T-helper 17 cell (primary cell): ENCODE data around the gene ADCY1. TPM values are rescaled to one million over a fixed set of nuclear protein-coding genes. Genes with fewer than 3 reads are reported as not detected.

Experiments used
- ATAC-seq: fragments of 150-1000 bp; cut with Tn5 transposase; 2 replicates; pipeline ENCODE4 v1.10.0; 2021; ENCODE audit warnings: mild to moderate bottlenecking, moderate library complexity
- DNase-seq, 3 donors: peaks; one replicate each; pipeline versions ENCODE4 v3.0.0 to v3.0.0-alpha.2; 2020 to 2021
- H3K9me3 ChIP-seq: one replicate; pipeline ENCODE4 v1.7.0; 2013; ENCODE audit warnings: low read length, mild to moderate bottlenecking; ENCODE audit not compliant: control insufficient read depth, poor library complexity, severe bottlenecking
- H3K27ac Mint-ChIP-seq: one replicate; pipeline ENCODE4 v1.8.0; 2022; ENCODE audit warnings: mild to moderate bottlenecking, moderate library complexity, mixed read lengths
- H3K27me3 Mint-ChIP-seq: one replicate; pipeline ENCODE4 v1.8.0; 2022; ENCODE audit warnings: mixed read lengths
- H3K36me3 Mint-ChIP-seq: one replicate; pipeline ENCODE4 v1.8.0; 2022; ENCODE audit warnings: low read depth, mixed read lengths
- H3K4me1 Mint-ChIP-seq: one replicate; pipeline ENCODE4 v1.8.0; 2022; ENCODE audit warnings: mild to moderate bottlenecking, mixed read lengths
- H3K4me3 Mint-ChIP-seq: one replicate; pipeline ENCODE4 v1.8.0; 2022; ENCODE audit warnings: mild to moderate bottlenecking, moderate library complexity, mixed read lengths
- total RNA-seq, 4 donors: library from RNA in 2 of 4; stranded (reverse) in 2 of 4; gene quantifications; one replicate each; pipeline ENCODE4 v1.2.3 and lab custom pipeline; 2022 to 2026

The ADCY1 gene
- total RNA-seq, 2 donors from 2014 or later: not detected

DNA sequence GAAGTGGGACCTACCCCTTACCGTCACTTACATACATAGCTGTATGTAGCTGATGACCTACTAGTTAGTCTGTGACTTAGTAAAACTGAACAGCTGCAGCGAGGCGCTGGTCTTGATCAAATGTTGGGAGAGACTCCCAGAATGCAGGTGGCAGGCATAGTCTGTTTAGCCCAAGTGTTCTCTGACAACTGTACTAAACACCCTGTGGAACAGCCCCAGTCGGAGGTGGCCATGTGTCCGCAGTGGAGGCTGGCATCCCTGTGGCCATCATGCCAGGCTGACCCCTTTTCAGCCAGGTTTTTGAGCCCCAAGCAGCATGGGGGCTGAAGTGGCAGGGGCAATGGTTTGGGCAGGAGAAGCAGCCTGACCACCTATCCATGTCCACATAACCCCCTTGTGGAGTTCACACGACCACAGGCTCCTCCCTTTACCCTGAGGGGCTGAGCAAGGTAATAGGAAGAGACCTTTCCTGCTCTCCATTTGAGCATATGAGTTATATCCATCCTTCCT, 7.2 kb downstream of the ADCY1 start:
- no peaks in the 10 kb centered on the region for H3K36me3 Mint-ChIP-seq
- no peaks in the 10 kb centered on the region for H3K9me3 ChIP-seq
- ATAC-seq: no peak
- DNase-seq: no peak
- H3K4me1 Mint-ChIP-seq: no peaks in the 10 kb centered on the region
- no peak overlapping the region for H3K27ac Mint-ChIP-seq
- H3K27me3 Mint-ChIP-seq: peaks cover 5% of the 10 kb centered on the region
- no peak overlapping the region for H3K4me3 Mint-ChIP-seq

GRCh38 chr7:45582136-45582749, 8.1 kb downstream of the ADCY1 start:
- DNase-seq (no peak), ATAC-seq (no peak)
- Mint-ChIP-seq H3K27ac (no peak overlapping the region), H3K27me3 (peaks cover 7% of the 10 kb centered on the region), H3K4me3 (no peak overlapping the region), H3K4me1 (no peaks in the 10 kb centered on the region), H3K36me3 (no peaks in the 10 kb centered on the region)
- no peaks in the 10 kb centered on the region for H3K9me3 ChIP-seq

GRCh38 chr7:45582868-45583277, 8.7 kb downstream of the ADCY1 start:
- Mint-ChIP-seq H3K27ac (no peak overlapping the region), H3K4me3 (no peak overlapping the region), H3K4me1 (no peaks in the 10 kb centered on the region), H3K36me3 (no peaks in the 10 kb centered on the region), H3K27me3 (peaks cover 13% of the 10 kb centered on the region)
- H3K9me3 ChIP-seq: no peaks in the 10 kb centered on the region
- peak in 1 of 3 donors; percentile 1 for DNase-seq
- no peak for ATAC-seq

- DNase-seq (no peak), ATAC-seq (no peak)
- H3K27ac Mint-ChIP-seq: no peak overlapping the region
- no peaks in the 10 kb centered on the region for H3K36me3 Mint-ChIP-seq
- no peaks in the 10 kb centered on the region for H3K9me3 ChIP-seq
- no peak overlapping the region for H3K4me3 Mint-ChIP-seq
- peaks cover 13% of the 10 kb centered on the region for H3K27me3 Mint-ChIP-seq
- H3K4me1 Mint-ChIP-seq: no peaks in the 10 kb centered on the region
Measured at GRCh38 chr7:45583296-45583695, 9.1 kb downstream of the ADCY1 start.

DNA sequence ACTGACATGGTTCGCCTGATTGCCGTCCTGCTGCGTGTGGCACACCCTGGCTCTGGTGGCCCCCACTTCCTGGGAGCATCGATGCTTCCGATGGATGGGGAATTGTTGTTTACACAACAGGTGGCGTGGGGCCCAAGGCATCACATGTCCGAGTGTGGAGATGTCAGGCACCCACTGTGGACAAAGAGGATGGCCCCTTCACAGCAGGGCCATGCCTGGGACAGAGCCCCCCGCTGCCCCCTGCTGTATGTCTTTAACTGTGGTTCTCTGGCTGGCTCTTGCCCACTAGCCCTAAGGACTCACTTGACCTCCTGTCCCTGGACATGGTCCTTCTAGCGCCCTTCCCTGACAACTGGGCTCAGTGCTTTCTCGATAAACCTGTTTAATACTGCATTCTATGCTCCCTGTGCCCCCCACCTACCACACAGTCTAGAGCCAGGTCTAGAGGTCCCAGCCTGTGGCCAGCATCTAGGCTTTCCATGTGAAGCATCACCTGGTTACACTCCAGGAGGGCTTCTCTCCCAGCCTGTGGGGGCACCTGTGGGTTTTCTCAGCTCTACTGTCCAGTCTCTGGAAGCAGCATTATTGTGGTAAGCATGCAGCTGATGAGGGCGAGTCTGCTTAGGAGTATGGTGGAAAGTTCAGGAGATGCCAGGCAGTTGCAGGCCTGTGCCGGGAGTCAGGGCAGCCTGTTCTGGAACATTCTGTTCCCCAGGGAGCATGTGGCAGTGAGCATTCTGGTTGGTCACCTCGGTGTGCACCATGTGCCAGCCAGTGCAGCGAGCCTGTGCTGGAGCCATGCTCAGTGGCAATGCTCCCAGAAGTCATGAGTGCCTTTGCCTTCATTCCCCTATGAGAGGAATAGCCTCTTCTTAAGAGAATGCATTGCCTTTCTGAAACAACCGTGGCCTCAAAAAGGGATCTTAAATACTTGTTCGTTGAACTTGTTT, 10.4 kb downstream of the ADCY1 start:
- no peaks in the 10 kb centered on the region for H3K9me3 ChIP-seq
- no peak for ATAC-seq
- Mint-ChIP-seq H3K4me3 (no peak overlapping the region), H3K36me3 (no peaks in the 10 kb centered on the region), H3K27me3 (peaks cover 13% of the 10 kb centered on the region), H3K4me1 (no peaks in the 10 kb centered on the region), H3K27ac (no peak overlapping the region)
- DNase-seq: peak in 1 of 3 donors; percentile 2

- Mint-ChIP-seq H3K36me3 (no peaks in the 10 kb centered on the region), H3K4me1 (no peaks in the 10 kb centered on the region), H3K4me3 (no peak overlapping the region), H3K27me3 (peaks cover 24% of the 10 kb centered on the region), H3K27ac (no peak overlapping the region)
- DNase-seq: no peak
- ATAC-seq: no peak
- no peaks in the 10 kb centered on the region for H3K9me3 ChIP-seq
Measured at GRCh38 chr7:45585628-45586027, 11.5 kb downstream of the ADCY1 start.

DNA sequence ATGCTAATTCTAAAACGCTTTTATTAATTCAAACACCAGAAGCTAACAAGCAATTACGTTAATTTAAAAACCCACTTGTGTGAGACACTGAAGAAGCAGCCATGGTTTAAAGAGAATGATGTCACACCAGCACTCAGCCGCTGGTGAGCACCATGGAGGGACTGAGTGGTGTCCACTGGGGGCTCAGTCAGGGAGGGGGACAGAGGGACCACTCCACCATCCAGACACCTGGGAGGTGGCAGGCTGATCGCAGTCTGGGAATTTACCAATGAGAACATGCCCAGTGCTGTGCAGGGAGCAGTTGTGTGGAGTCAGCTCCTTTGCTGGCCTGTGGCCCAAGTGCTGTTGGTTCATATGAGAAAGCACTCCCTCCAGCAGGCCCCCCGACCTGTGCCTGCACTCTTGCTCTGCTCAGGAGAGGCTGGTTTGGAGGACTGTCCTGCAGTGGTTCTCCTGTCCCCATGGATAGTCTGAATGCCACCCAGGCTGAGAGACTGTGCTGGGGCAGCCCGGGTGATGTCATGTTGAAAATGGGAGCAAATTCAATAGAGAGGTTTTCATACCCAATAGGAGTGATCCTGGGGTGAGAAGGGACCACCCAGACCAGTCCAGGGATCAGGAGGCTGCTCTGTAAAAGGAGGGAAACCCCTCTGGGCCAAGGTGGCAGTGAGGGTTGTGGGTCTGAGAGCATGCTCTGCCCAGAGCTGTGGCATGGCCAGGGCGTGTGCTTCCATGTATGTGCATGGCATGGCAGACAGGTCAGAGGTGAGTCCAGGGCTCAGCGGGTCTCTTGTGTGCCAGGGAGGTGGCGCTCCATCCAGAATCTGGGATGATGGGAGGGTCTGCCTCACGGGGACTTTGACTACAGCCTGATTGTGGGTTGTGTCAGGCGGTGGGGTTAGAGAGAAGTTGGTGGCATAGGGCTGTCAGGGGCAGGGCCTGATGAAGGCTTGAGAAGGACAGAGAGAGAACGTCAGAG, 12.7 kb downstream of the ADCY1 start:
- H3K9me3 ChIP-seq: no peaks in the 10 kb centered on the region
- Mint-ChIP-seq H3K27me3 (peaks cover 35% of the 10 kb centered on the region), H3K36me3 (no peaks in the 10 kb centered on the region), H3K27ac (no peak overlapping the region), H3K4me3 (no peak overlapping the region), H3K4me1 (no peaks in the 10 kb centered on the region)
- ATAC-seq: no peak
- no peak for DNase-seq

- Mint-ChIP-seq H3K27ac (no peak overlapping the region), H3K36me3 (no peaks in the 10 kb centered on the region), H3K4me1 (no peaks in the 10 kb centered on the region), H3K27me3 (peaks cover 41% of the 10 kb centered on the region), H3K4me3 (no peak overlapping the region)
- H3K9me3 ChIP-seq: no peaks in the 10 kb centered on the region
- no peak for DNase-seq
- ATAC-seq: no peak
Measured at GRCh38 chr7:45588466-45588865, 14.3 kb downstream of the ADCY1 start.

- H3K9me3 ChIP-seq: no peaks in the 10 kb centered on the region
- H3K27me3 Mint-ChIP-seq: peaks cover 46% of the 10 kb centered on the region
- peaks cover 2% of the 10 kb centered on the region for H3K36me3 Mint-ChIP-seq
- DNase-seq (no peak), ATAC-seq (no peak)
- no peak overlapping the region for H3K4me3 Mint-ChIP-seq
- no peak overlapping the region for H3K27ac Mint-ChIP-seq
- no peaks in the 10 kb centered on the region for H3K4me1 Mint-ChIP-seq
Measured at GRCh38 chr7:45589061-45589460, 14.9 kb downstream of the ADCY1 start.

DNA sequence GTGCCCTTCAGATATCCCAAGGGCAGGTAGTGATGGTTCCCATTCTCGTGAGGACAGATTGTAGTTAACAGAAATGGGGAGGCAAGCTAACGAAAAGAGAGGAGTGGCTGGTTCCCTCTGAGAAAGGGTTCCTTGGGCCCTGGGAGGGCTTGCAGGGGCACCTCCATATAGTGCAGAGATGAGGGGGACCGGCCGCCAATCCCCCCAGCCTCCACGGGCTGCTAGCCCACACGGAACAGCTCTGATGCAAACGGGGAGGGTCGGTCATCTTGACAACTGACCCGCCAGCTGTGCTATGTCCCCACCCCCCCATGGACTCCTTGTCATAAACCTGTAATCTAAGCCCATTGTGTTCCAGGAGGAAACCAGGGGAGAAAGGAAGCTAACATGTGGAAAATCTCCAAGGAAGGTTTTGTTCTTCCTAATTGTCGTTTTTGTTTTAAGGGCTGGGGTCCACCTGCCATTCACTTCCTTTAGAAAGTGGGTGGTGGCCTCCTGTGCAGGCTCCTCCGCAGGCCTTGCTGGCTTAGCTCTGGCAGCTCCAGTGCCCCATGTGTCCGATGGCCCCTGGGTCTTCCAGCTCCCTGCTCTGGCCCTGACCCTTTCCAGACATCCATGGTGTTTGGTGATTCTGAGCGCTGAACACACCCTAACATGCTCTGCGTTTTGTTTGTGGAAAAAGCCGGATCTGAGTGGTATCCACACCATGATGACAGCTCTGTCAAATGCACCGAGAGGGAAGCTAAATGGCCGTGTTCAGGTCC, 15.9 kb downstream of the ADCY1 start:
- H3K9me3 ChIP-seq: no peaks in the 10 kb centered on the region
- Mint-ChIP-seq H3K4me1 (no peaks in the 10 kb centered on the region), H3K36me3 (peaks cover 2% of the 10 kb centered on the region), H3K27me3 (peaks cover 55% of the 10 kb centered on the region), H3K4me3 (no peak overlapping the region), H3K27ac (no peak overlapping the region)
- ATAC-seq (no peak), DNase-seq (no peak)

DNA sequence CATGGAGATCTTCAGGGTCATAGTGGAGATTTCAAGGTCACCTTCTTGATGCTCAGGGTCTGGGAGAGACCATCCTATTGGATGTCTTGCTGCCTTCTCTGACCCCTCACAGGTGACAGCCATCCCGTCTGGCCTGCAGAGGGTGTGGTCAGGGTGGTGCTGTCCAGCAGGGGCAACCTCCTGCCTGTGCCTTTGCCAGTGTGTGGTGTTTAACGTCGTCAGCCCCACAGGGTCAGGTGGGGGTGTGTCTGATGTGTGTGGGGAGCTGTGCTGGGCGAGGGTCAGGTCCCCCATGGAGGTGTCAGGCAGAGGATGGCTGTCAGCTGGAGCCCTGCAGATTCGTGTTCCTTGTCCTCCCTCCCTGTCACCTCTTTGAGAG, 16.5 kb downstream of the ADCY1 start:
- H3K4me1 Mint-ChIP-seq: no peaks in the 10 kb centered on the region
- no peak for ATAC-seq

DNA sequence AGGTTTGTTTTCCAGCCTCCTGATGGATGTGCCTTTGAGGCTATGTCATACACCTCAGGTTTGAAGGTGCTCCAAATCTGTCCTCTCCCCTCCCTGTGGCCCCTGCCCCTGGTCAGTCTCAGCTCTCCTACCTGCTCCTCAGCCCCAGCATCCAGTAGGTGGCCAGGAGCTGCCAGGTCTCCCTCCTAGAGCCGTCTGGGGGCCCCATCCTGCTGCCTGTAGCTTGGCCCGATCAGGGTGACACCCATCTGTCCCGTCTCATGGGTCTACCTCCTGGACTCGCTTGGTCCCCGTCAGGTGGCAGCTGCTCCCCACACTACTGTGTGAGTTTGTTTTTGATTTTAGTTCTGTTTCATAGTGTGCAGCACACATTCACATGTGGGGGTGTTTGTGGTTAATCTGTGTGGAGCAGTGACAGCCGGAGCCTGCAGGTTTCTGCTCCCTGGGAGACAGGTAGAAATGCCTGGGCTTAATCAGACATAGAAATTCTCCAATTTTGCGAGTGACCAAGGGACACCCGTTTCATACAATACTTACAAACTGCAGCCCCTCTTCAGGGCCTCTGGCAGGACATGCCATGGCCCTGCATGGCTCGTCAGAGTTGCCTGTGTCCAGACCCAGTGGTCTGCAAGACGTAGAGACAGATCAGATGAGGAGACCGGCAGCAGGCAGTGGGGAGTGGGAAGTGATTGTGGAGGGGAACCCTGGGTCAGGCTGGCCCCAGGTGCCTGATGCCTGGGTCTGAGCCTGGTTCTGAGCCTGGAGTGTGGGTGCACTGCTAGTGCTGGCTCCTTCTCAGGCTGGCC, 17.1 kb downstream of the ADCY1 start:
- DNase-seq: no peak

More for the DNA sequence above, 16.5 kb downstream of the ADCY1 start:
- Mint-ChIP-seq H3K36me3 (peaks cover 2% of the 10 kb centered on the region), H3K27ac (no peak overlapping the region), H3K27me3 (peaks cover 60% of the 10 kb centered on the region), H3K4me3 (no peak overlapping the region)
- no peak for DNase-seq
- H3K9me3 ChIP-seq: no peaks in the 10 kb centered on the region

More for the DNA sequence above, 17.1 kb downstream of the ADCY1 start:
- Mint-ChIP-seq H3K27me3 (peaks cover 66% of the 10 kb centered on the region), H3K36me3 (peaks cover 2% of the 10 kb centered on the region), H3K27ac (no peak overlapping the region), H3K4me3 (no peak overlapping the region), H3K4me1 (no peaks in the 10 kb centered on the region)
- ATAC-seq: no peak
- H3K9me3 ChIP-seq: no peaks in the 10 kb centered on the region
